Measurements from ENCODE around the gene DPP9. TPM values are rescaled to one million over a fixed set of nuclear protein-coding genes. Genes with fewer than 3 reads are reported as not detected.

Gene DPP9
- total RNA-seq, 2 experiments from 2014 or later, result 40.2 to 63.8 TPM

DNA sequence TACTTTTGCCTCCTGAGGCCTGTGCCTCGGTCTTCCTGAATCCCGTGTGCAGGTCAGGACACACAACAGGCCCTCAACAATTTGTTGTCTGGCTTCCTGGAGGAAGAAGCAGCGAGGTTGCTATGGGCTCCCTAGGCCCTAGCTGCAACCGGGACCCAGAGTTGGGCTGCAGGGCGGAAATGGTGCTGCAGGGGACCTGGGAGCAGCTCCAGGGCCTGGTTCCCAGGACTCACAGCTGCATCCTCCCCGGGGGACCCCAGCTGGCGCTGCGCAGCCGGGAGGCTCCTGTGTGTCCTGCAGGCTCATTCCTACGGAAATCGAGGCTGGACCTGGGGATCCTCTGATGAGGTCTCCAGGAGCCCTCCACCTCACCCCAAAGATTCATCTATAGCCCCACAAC lies 85.3 kb downstream of the DPP9 start:
- no TSS peak for BruUV-seq (replicated peaks)
- H3K4me3 ChIP-seq (ENCODE audit: low read depth, low read length, poor library complexity, severe bottlenecking), result peak overlapping the region; percentile 57

DNA sequence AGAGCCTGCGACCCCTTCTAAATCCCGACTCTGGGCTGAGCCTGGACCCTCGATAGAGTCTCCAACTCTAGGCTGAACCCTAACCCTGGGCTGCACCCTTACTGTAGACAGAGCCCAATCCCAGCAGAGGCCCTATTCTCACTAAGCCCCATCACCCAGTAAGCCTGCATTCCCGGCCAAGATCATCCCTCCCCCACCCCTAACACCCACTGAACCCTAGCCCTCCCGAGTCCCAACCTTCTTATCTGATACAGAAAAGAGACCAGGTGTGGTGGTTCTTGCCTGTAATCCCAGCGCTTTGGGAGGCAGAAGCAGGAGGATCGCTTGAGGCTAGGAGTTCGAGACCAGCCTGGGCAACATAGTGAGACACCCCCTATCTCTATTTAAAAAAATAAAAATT lies 86.9 kb downstream of the DPP9 start:
- Histone ChIP-seq H3K9me3 (ENCODE audit: low read length) (no peaks in the 10 kb centered on the region), H3K4me3 (ENCODE audit: low read depth, low read length, poor library complexity, severe bottlenecking) (peak overlapping the region; percentile 56), H3K9me2 (ENCODE audit: insufficient read depth, low read length) (no peaks in the 10 kb centered on the region), H3K79me2 (ENCODE audit: insufficient read depth, low read depth, low read length) (peaks cover 17% of the 10 kb centered on the region; the same call in 1 of the 2 replicates), H3K4me1 (ENCODE audit: insufficient read depth, low read length, poor library complexity, severe bottlenecking) (peaks cover 33% of the 10 kb centered on the region), H4K20me1 (ENCODE audit: insufficient read depth, low read length) (no peaks in the 10 kb centered on the region), H3K4me2 (ENCODE audit: low read length) (peak overlapping the region; percentile 62), H3K36me3 (ENCODE audit: insufficient read depth, low read length) (no peaks in the 10 kb centered on the region), H2AFZ (ENCODE audit: low read length) (peak overlapping the region; percentile 65; the same call in 1 of the 2 replicates), H3K27ac (ENCODE audit: low read depth, low read length, poor library complexity, severe bottlenecking) (no peak overlapping the region)
- intact Hi-C loops (cut with micrococcal nuclease; ENCODE audit: unreplicated experiment), result loop anchor here (2.0 kb wide), 1 partner anchor 70 kb away; no protein-coding TSS in a partner anchor
- no TSS peak for BruUV-seq (replicated peaks)
- ChIA-PET POLR2A (interaction anchor here (0.6 to 0.7 kb wide), 2 partner anchors 62 to 666 kb away, joined by 3 to 4 read pairs; no protein-coding TSS in a partner anchor), CTCF (ENCODE audit: unreplicated experiment) (interaction anchor here (0.6 to 1.5 kb wide), 4 partner anchors 39 to 69 kb away, joined by 3 to 5 read pairs (median 3); no protein-coding TSS in a partner anchor)
- no peak for DNase-seq (ENCODE audit: low spot score)
- TF ChIP-seq, protein P1, sequence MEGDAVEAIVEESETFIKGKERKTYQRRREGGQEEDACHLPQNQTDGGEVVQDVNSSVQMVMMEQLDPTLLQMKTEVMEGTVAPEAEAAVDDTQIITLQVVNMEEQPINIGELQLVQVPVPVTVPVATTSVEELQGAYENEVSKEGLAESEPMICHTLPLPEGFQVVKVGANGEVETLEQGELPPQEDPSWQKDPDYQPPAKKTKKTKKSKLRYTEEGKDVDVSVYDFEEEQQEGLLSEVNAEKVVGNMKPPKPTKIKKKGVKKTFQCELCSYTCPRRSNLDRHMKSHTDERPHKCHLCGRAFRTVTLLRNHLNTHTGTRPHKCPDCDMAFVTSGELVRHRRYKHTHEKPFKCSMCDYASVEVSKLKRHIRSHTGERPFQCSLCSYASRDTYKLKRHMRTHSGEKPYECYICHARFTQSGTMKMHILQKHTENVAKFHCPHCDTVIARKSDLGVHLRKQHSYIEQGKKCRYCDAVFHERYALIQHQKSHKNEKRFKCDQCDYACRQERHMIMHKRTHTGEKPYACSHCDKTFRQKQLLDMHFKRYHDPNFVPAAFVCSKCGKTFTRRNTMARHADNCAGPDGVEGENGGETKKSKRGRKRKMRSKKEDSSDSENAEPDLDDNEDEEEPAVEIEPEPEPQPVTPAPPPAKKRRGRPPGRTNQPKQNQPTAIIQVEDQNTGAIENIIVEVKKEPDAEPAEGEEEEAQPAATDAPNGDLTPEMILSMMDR (conservative IDR thresholded peaks at IDR 0.05; ENCODE audit: low read length), result no peak
- no peak for TF ChIP-seq EZH2phosphoT487 (IDR thresholded peaks at IDR 0.05; ENCODE audit: borderline replicate concordance, low read depth, low read length)

More for the DNA sequence above, 85.3 kb downstream of the DPP9 start:
- Histone ChIP-seq H3K4me2 (ENCODE audit: low read length) (peak overlapping the region; percentile 68), H3K36me3 (ENCODE audit: insufficient read depth, low read length) (no peaks in the 10 kb centered on the region), H2AFZ (ENCODE audit: low read length) (peak overlapping the region; percentile 14; the same call in 1 of the 2 replicates), H3K79me2 (ENCODE audit: insufficient read depth, low read depth, low read length) (peaks cover 17% of the 10 kb centered on the region; the same call in 1 of the 2 replicates), H3K4me1 (ENCODE audit: insufficient read depth, low read length, poor library complexity, severe bottlenecking) (peaks cover 33% of the 10 kb centered on the region), H3K9me2 (ENCODE audit: insufficient read depth, low read length) (no peaks in the 10 kb centered on the region), H3K9me3 (ENCODE audit: low read length) (no peaks in the 10 kb centered on the region), H4K20me1 (ENCODE audit: insufficient read depth, low read length) (no peaks in the 10 kb centered on the region), H3K27ac (ENCODE audit: low read depth, low read length, poor library complexity, severe bottlenecking) (peak overlapping the region; percentile 90)
- POLR2A ChIA-PET, result no interaction called here
- TF ChIP-seq, protein P1 (conservative IDR thresholded peaks at IDR 0.05; ENCODE audit: low read length), result no peak
- no peak for TF ChIP-seq EZH2phosphoT487 (IDR thresholded peaks at IDR 0.05; ENCODE audit: borderline replicate concordance, low read depth, low read length)
- CTCF ChIA-PET (ENCODE audit: unreplicated experiment), result no interaction called here
- DNase-seq (ENCODE audit: low spot score), result no peak
- intact Hi-C loops (cut with micrococcal nuclease; ENCODE audit: unreplicated experiment), result loop anchor here (2.0 kb wide), 1 partner anchor 86 kb away; no protein-coding TSS in a partner anchor

DNA sequence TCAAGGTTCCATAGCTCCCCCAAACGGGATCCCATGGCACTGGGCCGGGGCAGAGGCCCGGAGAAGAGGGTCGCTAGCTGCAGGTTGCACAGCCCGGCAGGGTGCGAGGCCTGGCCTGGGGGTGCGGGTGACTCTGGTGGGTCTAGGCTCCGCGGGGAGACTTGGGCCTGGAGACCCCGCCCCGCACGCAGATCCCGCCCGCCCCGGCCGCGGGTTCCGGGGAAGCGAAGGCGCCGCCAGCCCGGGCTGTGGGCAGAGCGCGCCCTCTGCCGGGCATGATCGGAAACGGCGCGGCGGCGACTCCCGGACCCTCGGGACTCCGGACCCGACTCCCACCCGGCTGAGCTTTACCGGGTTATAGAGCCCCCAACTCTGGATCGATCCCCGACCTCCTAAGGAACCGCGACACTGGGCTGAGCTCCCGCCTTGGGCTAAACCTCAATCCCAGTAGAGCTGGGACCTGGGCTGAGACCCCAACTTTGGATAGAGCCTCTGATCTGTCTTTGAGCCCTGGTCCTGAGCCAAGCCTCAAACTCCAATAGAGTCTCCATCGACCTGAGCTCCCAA lies 87.4 kb downstream of the DPP9 start:
- ChIA-PET CTCF (ENCODE audit: unreplicated experiment) (interaction anchor here (0.5 to 1.5 kb wide), 5 partner anchors 20 to 69 kb away, joined by 3 to 5 read pairs (median 3); no protein-coding TSS in a partner anchor), POLR2A (interaction anchor here (0.6 kb wide), 1 partner anchor 62 kb away, joined by 4 read pairs; no protein-coding TSS in a partner anchor)
- Histone ChIP-seq H3K36me3 (ENCODE audit: insufficient read depth, low read length) (no peaks in the 10 kb centered on the region), H3K4me1 (ENCODE audit: insufficient read depth, low read length, poor library complexity, severe bottlenecking) (peaks cover 33% of the 10 kb centered on the region), H3K79me2 (ENCODE audit: insufficient read depth, low read depth, low read length) (peaks cover 17% of the 10 kb centered on the region; the same call in 1 of the 2 replicates), H3K4me2 (ENCODE audit: low read length) (peak overlapping the region; percentile 62), H3K27ac (ENCODE audit: low read depth, low read length, poor library complexity, severe bottlenecking) (no peak overlapping the region), H3K9me3 (ENCODE audit: low read length) (no peaks in the 10 kb centered on the region), H4K20me1 (ENCODE audit: insufficient read depth, low read length) (no peaks in the 10 kb centered on the region), H2AFZ (ENCODE audit: low read length) (peak overlapping the region; percentile 65; the same call in 1 of the 2 replicates), H3K4me3 (ENCODE audit: low read depth, low read length, poor library complexity, severe bottlenecking) (peak overlapping the region; percentile 56), H3K9me2 (ENCODE audit: insufficient read depth, low read length) (no peaks in the 10 kb centered on the region)
- intact Hi-C loops (cut with micrococcal nuclease; ENCODE audit: unreplicated experiment), result loop anchor here (2.0 kb wide), 1 partner anchor 69 kb away; no protein-coding TSS in a partner anchor
- no peak for TF ChIP-seq EZH2phosphoT487 (IDR thresholded peaks at IDR 0.05; ENCODE audit: borderline replicate concordance, low read depth, low read length)
- TF ChIP-seq, protein P1 (conservative IDR thresholded peaks at IDR 0.05; ENCODE audit: low read length), result peak; percentile 95
- peak; percentile 79 for DNase-seq (ENCODE audit: low spot score)
- BruUV-seq (replicated peaks), result no TSS peak

All from OCI-LY7 (cell line).